ENCODE results near the gene SYNGR1.

- TF ChIP-seq CTCF (IDR thresholded peaks at IDR 0.05) (no peak), POLR2A (IDR thresholded peaks at IDR 0.05) (no peak)
Measured at GRCh38 chr22:39303892-39304671, 45.7 kb upstream of the SYNGR1 start.
